Esophagus squamous epithelium (tissue), 4 donors: ENCODE results near the gene ZNF219.

Experiments used
- POLR2A ChIP-seq, 4 donors: fragments of 450-650 bp; IDR thresholded peaks; one replicate each; pipeline ENCODE4 v1.6.1; 2017; ENCODE audit warnings: antibody characterized with exemption in 4 of 4, mild to moderate bottlenecking in 4 of 4, moderate library complexity in 3 of 4
- TF ChIP-seq, protein P1 (sequence below), 6 experiments: fragments of 450-650 bp in 4 of 6; fragments of 200-600 bp in 2 of 6; sonication (generic) in 2 of 6; IDR thresholded peaks; one replicate each; pipeline ENCODE4 v1.5.1; 2016 to 2019; ENCODE audit warnings: antibody characterized with exemption in 6 of 6, mild to moderate bottlenecking in 4 of 6, moderate library complexity in 4 of 6

GRCh38 chr14:21081521-21082142 lies 16.8 kb downstream of the ZNF219 start:
- TF ChIP-seq, protein P1, sequence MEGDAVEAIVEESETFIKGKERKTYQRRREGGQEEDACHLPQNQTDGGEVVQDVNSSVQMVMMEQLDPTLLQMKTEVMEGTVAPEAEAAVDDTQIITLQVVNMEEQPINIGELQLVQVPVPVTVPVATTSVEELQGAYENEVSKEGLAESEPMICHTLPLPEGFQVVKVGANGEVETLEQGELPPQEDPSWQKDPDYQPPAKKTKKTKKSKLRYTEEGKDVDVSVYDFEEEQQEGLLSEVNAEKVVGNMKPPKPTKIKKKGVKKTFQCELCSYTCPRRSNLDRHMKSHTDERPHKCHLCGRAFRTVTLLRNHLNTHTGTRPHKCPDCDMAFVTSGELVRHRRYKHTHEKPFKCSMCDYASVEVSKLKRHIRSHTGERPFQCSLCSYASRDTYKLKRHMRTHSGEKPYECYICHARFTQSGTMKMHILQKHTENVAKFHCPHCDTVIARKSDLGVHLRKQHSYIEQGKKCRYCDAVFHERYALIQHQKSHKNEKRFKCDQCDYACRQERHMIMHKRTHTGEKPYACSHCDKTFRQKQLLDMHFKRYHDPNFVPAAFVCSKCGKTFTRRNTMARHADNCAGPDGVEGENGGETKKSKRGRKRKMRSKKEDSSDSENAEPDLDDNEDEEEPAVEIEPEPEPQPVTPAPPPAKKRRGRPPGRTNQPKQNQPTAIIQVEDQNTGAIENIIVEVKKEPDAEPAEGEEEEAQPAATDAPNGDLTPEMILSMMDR (IDR thresholded peaks at IDR 0.05), result no peak
- TF ChIP-seq POLR2A (IDR thresholded peaks at IDR 0.05), result no peak
